Muscle layer of duodenum (tissue), 2 donors: Measurements from ENCODE around the gene TSPAN11.

Experiments
- H3K27ac ChIP-seq: one replicate; pipeline ENCODE4 v1.7.0; 2013; ENCODE audit warnings: mild to moderate bottlenecking, low read length
- H3K27me3 ChIP-seq: one replicate; pipeline ENCODE4 v1.7.0; 2013; ENCODE audit warnings: low read depth, mild to moderate bottlenecking, control low read depth, low read length
- H3K36me3 ChIP-seq, 2 donors: one replicate each; pipeline ENCODE4 v1.7.0; 2013; ENCODE audit warnings: low read length in 2 of 2, control low read depth in 1 of 2, mild to moderate bottlenecking in 1 of 2; ENCODE audit not compliant: insufficient read depth in 2 of 2, control insufficient read depth in 1 of 2
- H3K4me1 ChIP-seq, 2 donors: one replicate each; pipeline ENCODE4 v1.7.0; 2013; ENCODE audit warnings: low read length in 2 of 2, mild to moderate bottlenecking in 2 of 2, control low read depth in 1 of 2, moderate library complexity in 1 of 2; ENCODE audit not compliant: insufficient read depth in 2 of 2, control insufficient read depth in 1 of 2
- H3K4me3 ChIP-seq, 2 donors: one replicate each; pipeline ENCODE4 v1.7.0; 2013; ENCODE audit warnings: low read length in 2 of 2, low read depth in 1 of 2, mild to moderate bottlenecking in 1 of 2
- H3K9me3 ChIP-seq, 2 donors: one replicate each; pipeline ENCODE4 v1.7.0; 2013; ENCODE audit warnings: low read length in 2 of 2, control low read depth in 1 of 2, mild to moderate bottlenecking in 1 of 2; ENCODE audit not compliant: control insufficient read depth in 1 of 2
- donor health status: healthy.

Gene TSPAN11

DNA sequence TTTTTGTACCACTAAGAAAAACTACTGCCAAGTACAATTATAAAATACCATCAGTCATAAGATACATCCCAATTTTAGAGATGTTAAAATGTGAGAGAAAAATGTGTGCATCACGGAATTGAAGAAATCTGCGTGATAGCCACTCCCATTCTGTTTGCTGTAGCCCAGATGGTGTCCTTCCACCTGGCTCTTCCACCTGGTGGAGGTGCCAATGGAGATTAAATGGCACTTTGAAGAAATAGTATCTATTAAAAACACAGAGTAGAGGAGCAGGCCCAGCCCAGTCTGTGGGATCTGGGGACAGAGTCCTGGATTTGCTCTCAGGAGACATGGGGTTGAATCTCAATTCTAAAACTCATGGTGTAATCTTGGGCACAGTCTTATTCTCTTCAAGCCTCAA lies 35.5 kb downstream of the TSPAN11 start:
- Histone ChIP-seq H3K4me1 (peaks cover 0 to 3% of the 10 kb centered on the region in 2 donors), H3K27me3 (no peaks in the 10 kb centered on the region), H3K9me3 (no peaks in the 10 kb centered on the region), H3K27ac (no peak overlapping the region), H3K36me3 (no peaks in the 10 kb centered on the region), H3K4me3 (no peak overlapping the region)

DNA sequence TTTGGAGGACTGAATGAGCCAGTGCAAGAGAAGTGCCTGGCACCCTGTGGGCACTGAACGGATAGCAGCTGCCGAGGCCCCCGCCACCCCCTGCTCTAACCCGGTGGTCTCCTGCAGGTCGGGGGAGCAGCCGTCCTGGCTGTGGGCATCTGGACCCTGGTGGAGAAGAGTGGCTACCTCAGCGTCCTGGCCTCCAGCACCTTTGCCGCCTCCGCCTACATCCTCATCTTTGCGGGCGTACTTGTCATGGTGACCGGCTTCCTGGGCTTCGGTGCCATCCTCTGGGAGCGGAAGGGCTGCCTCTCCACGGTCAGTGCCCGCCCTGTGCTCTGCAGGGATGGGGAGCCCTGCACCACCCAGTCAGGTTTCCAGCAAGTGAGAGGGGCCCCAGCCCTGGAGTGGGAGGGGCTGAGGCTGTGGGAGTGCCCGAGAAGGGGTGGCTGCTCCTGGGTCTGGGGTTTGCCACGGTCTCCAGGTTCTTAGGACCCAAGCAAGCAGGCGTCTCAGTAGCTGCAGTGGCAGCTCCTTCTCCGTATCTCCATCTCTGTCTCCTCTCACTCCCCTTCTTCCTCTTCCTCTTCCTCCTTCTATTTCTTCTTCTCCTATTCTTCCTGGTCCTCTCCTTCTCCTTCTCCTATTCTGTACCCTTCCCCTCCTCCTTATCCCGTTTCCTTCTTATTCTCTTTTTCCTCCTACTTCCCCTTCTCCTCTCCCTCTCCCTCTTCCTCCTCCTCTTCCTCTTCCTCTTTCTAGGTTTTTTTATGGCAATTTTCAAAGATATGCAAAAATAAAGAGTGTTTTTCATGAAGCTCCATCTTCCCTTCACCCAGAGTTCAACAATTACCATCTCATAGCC lies 37.4 kb downstream of the TSPAN11 start:
- Histone ChIP-seq H3K9me3 (no peaks in the 10 kb centered on the region), H3K27me3 (no peaks in the 10 kb centered on the region), H3K27ac (no peak overlapping the region), H3K4me1 (no peaks in the 10 kb centered on the region), H3K36me3 (no peaks in the 10 kb centered on the region), H3K4me3 (no peak overlapping the region)

GRCh38 chr12:30964896-30965612 lies 38.5 kb downstream of the TSPAN11 start:
- Histone ChIP-seq H3K4me1 (peaks cover 0 to 3% of the 10 kb centered on the region in 2 donors), H3K4me3 (no peak overlapping the region), H3K27ac (no peak overlapping the region), H3K36me3 (no peaks in the 10 kb centered on the region), H3K27me3 (no peaks in the 10 kb centered on the region), H3K9me3 (no peaks in the 10 kb centered on the region)

- H3K4me3 ChIP-seq: no peak overlapping the region
- no peaks in the 10 kb centered on the region for H3K27me3 ChIP-seq
- peaks cover 0 to 8% of the 10 kb centered on the region in 2 donors for H3K4me1 ChIP-seq
- no peaks in the 10 kb centered on the region for H3K9me3 ChIP-seq
- no peaks in the 10 kb centered on the region for H3K36me3 ChIP-seq
- no peak overlapping the region for H3K27ac ChIP-seq
Measured at GRCh38 chr12:30965613-30965985, 39.1 kb downstream of the TSPAN11 start.

DNA sequence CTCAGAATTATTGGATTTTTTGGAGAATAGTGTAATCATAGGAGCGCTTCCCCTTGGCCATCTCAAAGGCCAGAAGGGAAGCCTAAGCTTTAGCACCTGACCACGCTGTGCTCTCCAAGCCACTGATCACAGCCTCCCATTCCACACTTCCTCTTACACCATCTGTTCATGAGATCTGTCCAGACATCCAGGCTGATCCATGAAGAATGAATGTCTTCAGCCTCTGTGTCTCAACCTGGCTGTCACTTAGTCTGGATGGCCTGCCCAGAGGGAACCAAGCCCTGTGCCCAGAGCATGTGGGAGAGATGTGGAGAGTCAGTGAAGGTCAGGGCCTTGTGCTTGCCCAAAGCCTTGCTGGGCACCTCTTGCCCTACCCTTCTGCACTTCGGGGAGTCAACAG lies 40.5 kb downstream of the TSPAN11 start:
- H3K27me3 ChIP-seq: no peaks in the 10 kb centered on the region
- H3K36me3 ChIP-seq: no peaks in the 10 kb centered on the region
- H3K9me3 ChIP-seq: no peaks in the 10 kb centered on the region
- peaks cover 0 to 14% of the 10 kb centered on the region in 2 donors for H3K4me1 ChIP-seq
- H3K4me3 ChIP-seq: no peak overlapping the region
- H3K27ac ChIP-seq: no peak overlapping the region

GRCh38 chr12:30968211-30968610 lies 41.7 kb downstream of the TSPAN11 start:
- H3K27ac ChIP-seq: no peak overlapping the region

GRCh38 chr12:30969006-30969405 lies 42.5 kb downstream of the TSPAN11 start:
- no peak overlapping the region for H3K4me3 ChIP-seq
- H3K9me3 ChIP-seq: no peaks in the 10 kb centered on the region
- no peaks in the 10 kb centered on the region for H3K36me3 ChIP-seq
- no peak overlapping the region for H3K27ac ChIP-seq
- no peaks in the 10 kb centered on the region for H3K27me3 ChIP-seq
- H3K4me1 ChIP-seq: peaks cover 0 to 14% of the 10 kb centered on the region in 2 donors

More at GRCh38 chr12:30968211-30968610, 41.7 kb downstream of the TSPAN11 start:
- peaks cover 0 to 14% of the 10 kb centered on the region in 2 donors for H3K4me1 ChIP-seq
- H3K27me3 ChIP-seq: no peaks in the 10 kb centered on the region
- H3K9me3 ChIP-seq: no peaks in the 10 kb centered on the region
- H3K4me3 ChIP-seq: no peak overlapping the region
- H3K36me3 ChIP-seq: no peaks in the 10 kb centered on the region

GRCh38 chr12:30969606-30970395 lies 43.3 kb downstream of the TSPAN11 start:
- Histone ChIP-seq H3K36me3 (no peaks in the 10 kb centered on the region), H3K27ac (no peak overlapping the region), H3K4me3 (no peak overlapping the region), H3K9me3 (no peaks in the 10 kb centered on the region), H3K27me3 (no peaks in the 10 kb centered on the region), H3K4me1 (peaks cover 0 to 14% of the 10 kb centered on the region in 2 donors)

GRCh38 chr12:30970559-30971197 lies 44.1 kb downstream of the TSPAN11 start:
- H3K27ac ChIP-seq: no peak overlapping the region
- H3K9me3 ChIP-seq: no peaks in the 10 kb centered on the region
- H3K27me3 ChIP-seq: no peaks in the 10 kb centered on the region
- H3K36me3 ChIP-seq: no peaks in the 10 kb centered on the region
- H3K4me1 ChIP-seq: peaks cover 0 to 14% of the 10 kb centered on the region in 2 donors
- H3K4me3 ChIP-seq: no peak overlapping the region

GRCh38 chr12:30972035-30972434 lies 45.5 kb downstream of the TSPAN11 start:
- H3K9me3 ChIP-seq: no peaks in the 10 kb centered on the region
- H3K27me3 ChIP-seq: no peaks in the 10 kb centered on the region
- H3K4me1 ChIP-seq: peaks cover 0 to 20% of the 10 kb centered on the region in 2 donors
- H3K27ac ChIP-seq: no peak overlapping the region
- no peaks in the 10 kb centered on the region for H3K36me3 ChIP-seq
- H3K4me3 ChIP-seq: no peak overlapping the region

DNA sequence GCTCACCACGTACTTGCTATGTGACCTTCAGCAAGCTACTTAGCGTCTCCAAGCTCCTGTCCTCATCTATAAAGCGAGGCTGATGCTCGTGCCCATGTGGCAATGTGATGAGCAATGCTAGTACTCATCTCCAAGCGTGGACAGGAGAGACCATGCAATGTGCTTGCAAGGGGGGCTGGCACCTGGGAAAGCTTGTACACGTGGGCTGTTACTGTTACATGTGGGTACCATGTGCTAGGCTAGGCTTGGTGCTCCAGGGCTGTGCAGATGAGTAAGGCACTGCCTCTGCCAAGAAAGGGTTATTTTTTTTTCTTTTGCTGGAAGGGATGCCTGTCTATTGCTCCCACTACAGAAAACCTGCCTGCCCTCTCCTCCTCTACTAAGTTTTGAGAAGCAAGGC lies 46.6 kb downstream of the TSPAN11 start:
- peaks cover 0 to 23% of the 10 kb centered on the region in 2 donors for H3K4me1 ChIP-seq
- no peaks in the 10 kb centered on the region for H3K36me3 ChIP-seq
- H3K9me3 ChIP-seq: no peaks in the 10 kb centered on the region
- no peaks in the 10 kb centered on the region for H3K27me3 ChIP-seq
- H3K4me3 ChIP-seq: no peak overlapping the region
- no peak overlapping the region for H3K27ac ChIP-seq
